ENCODE data around the gene COL23A1. TPM values are rescaled to one million over a fixed set of nuclear protein-coding genes. Genes with fewer than 3 reads are reported as not detected.

The COL23A1 gene
- total and polyA plus RNA-seq, 2 of the 8 experiments (the other 6 are each of a cell fraction or from before 2014, with no cell fraction given), result 3.1 to 4.7 TPM

GRCh38 chr5:178216779-178217178, 373.4 kb downstream of the COL23A1 start:
- H4K8ac ChIP-seq (ENCODE audit: extremely low read depth, insufficient read depth, low read length), result no peak overlapping the region
- FAIRE-seq (no peak), DNase-seq (ENCODE audit: low read depth in 1 of 2, low spot score in 2 of 2) (no peak)
- H3K9ac ChIP-seq (replicated peaks in 1 of 4; ENCODE audit: extremely low read depth in 1 of 4, low read depth in 3 of 4, low read length in 3 of 4), result no peak overlapping the region
- 0 out of 2 replicates have a peak, but pooled peaks cover 2% of the 10 kb centered on the region for H3K79me1 ChIP-seq (ENCODE audit: low read depth, low read length)
- H3K9me3 ChIP-seq (ENCODE audit: insufficient read depth in 2 of 2, low read depth in 1 of 2, low read length in 1 of 2), result no peaks in the 10 kb centered on the region
- H2AK5ac ChIP-seq (ENCODE audit: low read depth, low read length), result no peak overlapping the region
- no peak overlapping the region for H2BK15ac ChIP-seq (ENCODE audit: low read length)
- H4K91ac ChIP-seq (replicated peaks; ENCODE audit: insufficient read length, low read length), result no peak overlapping the region
- H4K5ac ChIP-seq (ENCODE audit: insufficient read length, low read depth, low read length), result no peak overlapping the region
- H2BK120ac ChIP-seq (replicated peaks; ENCODE audit: low read depth, low read length), result no peak overlapping the region
- no peak overlapping the region for H3K27ac ChIP-seq (ENCODE audit: low read depth, low read length)
- H3K79me2 ChIP-seq (ENCODE audit: control insufficient read depth in 1 of 2, insufficient read depth in 2 of 2, low read length in 2 of 2), result no peaks in the 10 kb centered on the region
- no peak overlapping the region for H2BK12ac ChIP-seq (ENCODE audit: low read depth, low read length)
- H2BK20ac ChIP-seq (ENCODE audit: low read length), result no peak overlapping the region
- no peak overlapping the region for H3K18ac ChIP-seq (ENCODE audit: extremely low read depth, low read length)
- no peak overlapping the region for H3K23ac ChIP-seq (ENCODE audit: insufficient read length)
- no peaks in the 10 kb centered on the region for H3K23me2 ChIP-seq (ENCODE audit: low read depth, low read length)
- 97% methylated on average over 3 of the region's 3 CpGs; no CpG with 5 or more reads in 1 of the 2 experiments for WGBS, 2 experiments (ENCODE audit: extremely low coverage in 1 of 2, insufficient coverage in 1 of 2, insufficient read length in 1 of 2, insufficient replicate concordance in 2 of 2, low coverage in 1 of 2, low lambda C conversion rate in 2 of 2, missing lambda C conversion rate in 1 of 2)
- H3K36me3 ChIP-seq (ENCODE audit: control insufficient read depth in 2 of 4, insufficient read depth in 4 of 4, low read length in 3 of 4), result peaks cover 7 to 72% (median 25%) of the 10 kb centered on the region in 4 experiments
- peaks cover 12 to 23% of the 10 kb centered on the region in 2 experiments for H4K20me1 ChIP-seq (replicated peaks in 1 of 2; ENCODE audit: control insufficient read depth in 1 of 2, insufficient read depth in 2 of 2, low read length in 2 of 2)
- no peak overlapping the region for H3K4ac ChIP-seq (replicated peaks; ENCODE audit: insufficient read length, low read depth, low read length)
- no peak overlapping the region for H3K4me3 ChIP-seq (ENCODE audit: extremely low read depth in 1 of 4, insufficient read depth in 2 of 4, low read depth in 3 of 4, low read length in 4 of 4)
- no peak overlapping the region for H2AFZ ChIP-seq (ENCODE audit: low read length)
- no peaks in the 10 kb centered on the region for H3K27me3 ChIP-seq (replicated peaks in 1 of 4; ENCODE audit: control insufficient read depth in 3 of 4, extremely low read depth in 1 of 4, insufficient read depth in 3 of 4, low read length in 3 of 4)
- H3K4me2 ChIP-seq (ENCODE audit: insufficient read depth in 1 of 2, low read depth in 2 of 2, low read length in 2 of 2), result no peak overlapping the region
- H3K4me1 ChIP-seq (replicated peaks in 1 of 4; ENCODE audit: control insufficient read depth in 3 of 4, insufficient read depth in 4 of 4, low read length in 3 of 4), result peaks cover 0 to 5% (median 1%) of the 10 kb centered on the region in 4 experiments; a peak in 2 of 7 replicates
- no peak overlapping the region for H2BK5ac ChIP-seq (ENCODE audit: low read depth, low read length)
- ChIA-PET POLR2A (ENCODE audit: partially characterized antibody) (interaction anchor here (0.6 to 31.3 kb wide), 7 partner anchors 10 to 1113 kb away, joined by 3 to 985 read pairs (median 55); partner anchors contain the start of genes GMCL2, HNRNPAB, PHYKPL and RMND5B), CTCF (ENCODE audit: partially characterized antibody) (interaction anchor here (0.7 to 2.2 kb wide), 2 partner anchors 39 to 96 kb away, joined by 3 to 6 read pairs; no protein-coding TSS in a partner anchor)
- H3K56ac ChIP-seq (replicated peaks; ENCODE audit: insufficient read length, low read depth, low read length), result no peak overlapping the region
- no peak overlapping the region for H3K14ac ChIP-seq (ENCODE audit: insufficient read length)
- TF ChIP-seq SIRT6 (IDR thresholded peaks at IDR 0.05; ENCODE audit: low read length), result no peak
- TF ChIP-seq KDM1A (IDR thresholded peaks at IDR 0.05; ENCODE audit: borderline replicate concordance, low read length), result no peak
- no peak for TF ChIP-seq JUND (IDR thresholded peaks at IDR 0.05; ENCODE audit: low read length)
- TF ChIP-seq HDAC2 (IDR thresholded peaks at IDR 0.05; ENCODE audit: borderline replicate concordance in 1 of 2, low read depth in 2 of 2, low read length in 2 of 2), result no peak
- no peak for TF ChIP-seq MAX (IDR thresholded peaks at IDR 0.05)
- no peak for TF ChIP-seq SIX5 (IDR thresholded peaks at IDR 0.05; ENCODE audit: low read depth, low read length)
- no peak for TF ChIP-seq BCL11A (IDR thresholded peaks at IDR 0.05; ENCODE audit: low read depth in 2 of 2, low read length in 2 of 2)
- no peak for TF ChIP-seq ZNF274 (IDR thresholded peaks at IDR 0.05; ENCODE audit: borderline replicate concordance, extremely low read depth, low read length)
- no peak for TF ChIP-seq POU5F1 (IDR thresholded peaks at IDR 0.05; ENCODE audit: low read depth, low read length)
- no peak for TF ChIP-seq CTBP2 (IDR thresholded peaks at IDR 0.05; ENCODE audit: borderline replicate concordance, insufficient read depth, insufficient read length, low read length)
- TF ChIP-seq CHD2 (IDR thresholded peaks at IDR 0.05; ENCODE audit: low read length), result no peak
- no peak for TF ChIP-seq RBBP5 (IDR thresholded peaks at IDR 0.05; ENCODE audit: borderline replicate concordance, low read depth, low read length)
- TF ChIP-seq NRF1 (IDR thresholded peaks at IDR 0.05; ENCODE audit: low read depth, low read length), result no peak
- no peak for TF ChIP-seq GABPA (IDR thresholded peaks at IDR 0.05; ENCODE audit: borderline replicate concordance, insufficient read depth, low read length)

All from H1 (cell line).